Gastrocnemius medialis (tissue), 4 donors: Measurements from ENCODE around the gene VDAC1.

Source experiments
- CTCF ChIP-seq, 5 experiments: fragments of 450-650 bp in 3 of 5; fragments of 200-600 bp in 2 of 5; sonication (generic) in 2 of 5; IDR thresholded peaks in 4 of 5; conservative IDR thresholded peaks in 1 of 5; 1 replicate in 4 of 5; 2 replicates in 1 of 5; pipeline ENCODE4 v1.5.1; 2016 to 2019; ENCODE audit warnings: antibody characterized with exemption in 5 of 5, mild to moderate bottlenecking in 3 of 5, moderate library complexity in 3 of 5
- POLR2A ChIP-seq, 2 donors: fragments of 450-650 bp; IDR thresholded peaks; one replicate each; pipeline ENCODE4 v1.6.1; 2017; ENCODE audit warnings: antibody characterized with exemption in 2 of 2, mild to moderate bottlenecking in 2 of 2, moderate library complexity in 2 of 2

GRCh38 chr5:133990396-133990795 is 14.4 kb downstream of the VDAC1 start:
- TF ChIP-seq CTCF (IDR thresholded peaks at IDR 0.05 in 4 of 5, conservative IDR thresholded peaks at IDR 0.05 in 1 of 5) = no peak
- no peak for TF ChIP-seq POLR2A (IDR thresholded peaks at IDR 0.05)
